ENCODE measurements around the gene MYO3B. TPM values are rescaled to one million over a fixed set of nuclear protein-coding genes. Genes with fewer than 3 reads are reported as not detected.
"Not testable (repeated sequence)": the region's sequence is repeated elsewhere in the genome, so short reads cannot be mapped to it uniquely, and the experiment has no call there.

MYO3B gene
- total RNA-seq, 1 donor from 2014 or later: 0.24 TPM

DNA sequence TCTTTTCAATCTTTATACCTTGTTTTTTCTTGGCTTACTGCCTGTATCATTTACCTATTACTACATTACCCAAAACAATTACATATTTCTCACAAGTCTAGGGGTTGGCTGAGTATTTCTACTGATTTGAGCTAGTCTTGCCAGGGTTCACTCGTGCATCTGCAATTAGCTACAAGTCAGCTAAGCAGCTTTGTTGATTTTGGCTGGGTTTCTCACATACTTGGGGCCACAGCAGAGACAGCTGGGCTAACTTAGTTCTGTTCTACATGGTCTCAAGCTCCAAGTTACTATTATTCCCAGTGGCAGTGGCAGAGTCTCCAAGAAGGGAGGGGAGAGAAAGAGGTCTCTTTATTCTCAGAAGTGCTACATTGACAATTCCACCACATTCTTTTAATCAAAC is 482.5 kb downstream of the MYO3B start:
- ATAC-seq: no peak

DNA sequence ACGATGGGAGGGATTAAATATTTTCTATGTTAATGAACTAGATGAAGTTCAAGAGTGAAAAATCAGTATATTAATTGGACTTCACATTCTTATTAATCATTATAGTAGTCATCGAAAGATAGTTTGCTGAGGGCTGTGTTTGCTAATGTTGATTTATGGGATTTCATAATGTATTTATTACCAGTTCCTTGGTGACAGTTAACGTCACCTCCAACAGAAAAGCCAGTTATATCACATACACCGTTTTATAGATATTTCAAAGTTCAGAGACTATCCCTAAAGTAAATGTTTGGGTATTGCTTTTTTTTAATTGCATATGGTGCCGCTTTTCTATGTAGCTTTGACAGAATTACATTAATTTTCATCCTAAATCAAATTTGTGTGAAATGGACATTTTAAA is 487.8 kb downstream of the MYO3B start:
- no peak for ATAC-seq

DNA sequence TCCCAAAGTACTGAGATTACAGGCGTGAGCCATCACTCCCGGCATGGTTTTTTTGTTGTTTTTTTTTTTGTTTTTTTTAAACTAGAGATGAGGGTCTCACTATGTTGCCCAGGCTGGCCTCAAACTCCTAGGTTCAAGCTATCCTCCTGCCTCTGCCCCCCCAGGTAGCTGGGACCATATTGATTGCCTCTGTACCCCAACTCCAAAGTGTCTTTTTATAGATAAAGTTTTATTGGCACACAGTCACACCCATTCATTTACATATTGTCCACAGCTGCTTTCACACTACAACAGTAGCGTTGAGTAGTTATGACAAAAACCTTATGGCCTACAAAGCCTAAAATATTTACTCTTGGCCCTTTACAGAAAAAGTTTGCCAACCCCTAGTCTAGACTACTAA is 492.0 kb downstream of the MYO3B start:
- no peak for ATAC-seq

DNA sequence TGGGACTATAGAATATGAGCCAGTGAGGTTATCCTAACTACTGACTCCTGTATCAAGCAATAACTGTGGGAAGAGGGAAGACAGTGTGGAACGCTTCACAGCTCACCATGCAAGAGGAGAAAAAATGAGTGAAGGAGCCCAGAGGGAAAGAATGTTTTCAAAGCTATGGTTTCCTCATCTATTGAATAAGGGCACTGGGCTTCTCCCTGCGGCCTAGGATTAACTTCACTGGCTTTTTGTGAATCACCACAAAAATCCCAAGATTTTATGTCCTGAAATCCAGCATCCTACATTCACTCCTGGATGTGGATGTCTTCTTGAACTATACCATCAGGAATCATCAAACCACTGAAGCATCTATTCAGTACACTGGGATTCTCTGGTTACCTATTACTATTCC is 492.7 kb downstream of the MYO3B start:
- ATAC-seq: no peak

- no peak for ATAC-seq
Measured at GRCh38 chr2:170671079-170671478, 493.1 kb downstream of the MYO3B start.

DNA sequence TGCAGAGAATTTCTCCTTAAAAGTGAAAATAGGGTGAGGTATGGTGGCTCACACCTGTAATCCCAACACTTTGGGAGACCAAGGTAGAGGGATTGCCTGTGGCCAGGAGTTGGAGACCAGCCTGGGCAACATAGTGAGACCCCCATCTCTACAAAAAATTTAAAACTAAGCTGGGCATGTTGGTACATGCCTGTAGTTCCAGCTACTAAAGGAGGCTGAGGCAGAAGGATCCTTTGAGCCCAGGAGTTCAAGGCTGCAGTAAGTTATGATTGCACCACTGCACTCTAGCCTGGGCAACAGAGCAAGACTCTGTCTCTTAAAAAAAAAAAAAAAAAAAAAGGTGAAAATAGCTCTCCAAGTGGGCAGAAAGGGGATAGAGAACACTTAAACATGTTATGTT is 496.3 kb downstream of the MYO3B start:
- ATAC-seq: not testable (repeated sequence)

- no peak for ATAC-seq
Measured at GRCh38 chr2:170675701-170676100, 497.8 kb downstream of the MYO3B start.

GRCh38 chr2:170679607-170680079 is 501.7 kb downstream of the MYO3B start:
- peak; percentile 57 for ATAC-seq

GRCh38 chr2:170680172-170680941 is 502.4 kb downstream of the MYO3B start:
- ATAC-seq: no peak

DNA sequence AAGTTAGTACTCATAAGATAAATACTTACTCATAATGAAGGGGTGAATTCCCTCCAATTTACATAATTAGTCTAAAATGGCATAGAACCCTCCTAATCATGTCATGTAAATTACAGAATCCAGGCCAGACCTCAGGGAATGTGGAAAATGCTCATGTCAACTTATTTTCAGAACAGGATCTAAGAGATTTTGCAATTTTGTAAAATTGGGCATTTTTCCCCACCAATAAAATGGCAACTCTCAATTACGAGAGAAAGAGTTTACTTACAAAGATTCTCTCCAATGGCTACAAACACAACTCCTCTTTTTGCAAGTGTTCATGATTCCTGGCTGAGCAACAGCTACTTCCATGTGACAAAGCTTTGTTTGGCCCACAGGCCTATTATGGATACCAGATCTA is 503.4 kb downstream of the MYO3B start:
- no peak for ATAC-seq

GRCh38 chr2:170685591-170685990 is 507.6 kb downstream of the MYO3B start:
- ATAC-seq: no peak

DNA sequence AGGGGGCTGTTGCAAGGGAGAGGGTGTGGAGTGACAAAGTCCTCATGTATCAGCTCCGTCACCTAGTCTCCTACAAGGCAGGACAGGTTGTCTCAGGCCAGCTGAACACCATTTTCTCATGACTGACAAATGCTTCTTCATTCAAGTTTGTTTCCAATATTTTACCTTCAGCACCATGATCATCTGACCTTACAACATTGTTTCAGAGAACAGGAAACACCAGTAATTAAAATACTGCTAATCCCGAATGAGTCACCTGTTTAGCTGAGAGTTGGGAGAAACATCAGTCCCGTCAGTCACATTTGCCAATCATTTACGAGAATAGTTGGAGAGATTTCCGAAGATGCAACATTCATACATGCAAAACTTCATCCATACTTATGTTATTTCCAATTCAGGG is 511.5 kb downstream of the MYO3B start:
- ATAC-seq: peak; percentile 82

DNA sequence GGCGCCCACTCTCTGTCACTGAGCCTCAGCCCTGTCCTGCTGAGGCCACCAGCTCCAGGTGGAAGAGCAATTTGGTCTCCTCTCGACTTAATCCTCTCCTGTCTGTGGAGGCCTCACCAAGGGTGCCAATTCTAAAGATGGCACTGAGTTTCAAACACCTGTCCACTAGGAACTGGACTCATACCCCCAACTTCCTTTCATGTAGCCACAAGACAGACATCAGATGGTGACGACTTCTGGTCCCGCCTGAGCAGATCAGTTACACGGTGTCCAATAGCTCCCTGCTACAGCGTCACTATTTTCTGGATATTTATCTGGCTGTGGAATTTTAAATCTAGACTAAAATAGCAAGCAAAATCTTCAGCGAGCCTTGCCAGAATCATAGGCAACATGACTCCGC is 512.7 kb downstream of the MYO3B start:
- no peak for ATAC-seq

DNA sequence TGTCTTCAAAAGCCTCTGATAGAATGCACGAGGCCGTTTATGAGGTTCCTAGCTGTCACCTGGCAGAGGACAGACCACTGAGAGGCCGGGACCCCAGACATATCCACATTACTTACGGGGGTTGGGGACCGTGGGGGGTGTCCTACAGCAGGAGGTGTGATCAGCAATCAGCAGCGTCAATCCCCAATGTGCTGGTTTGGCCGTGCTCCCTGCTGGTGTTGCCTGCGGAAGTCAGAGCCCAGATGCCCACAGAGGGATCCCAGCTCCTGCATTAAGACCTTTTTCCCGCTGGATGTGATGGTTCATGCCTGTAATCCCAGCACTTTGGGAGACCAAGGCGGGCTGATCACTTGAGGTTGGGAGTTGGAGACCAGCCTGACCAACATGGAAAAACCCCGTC is 516.4 kb downstream of the MYO3B start:
- ATAC-seq: no peak

DNA sequence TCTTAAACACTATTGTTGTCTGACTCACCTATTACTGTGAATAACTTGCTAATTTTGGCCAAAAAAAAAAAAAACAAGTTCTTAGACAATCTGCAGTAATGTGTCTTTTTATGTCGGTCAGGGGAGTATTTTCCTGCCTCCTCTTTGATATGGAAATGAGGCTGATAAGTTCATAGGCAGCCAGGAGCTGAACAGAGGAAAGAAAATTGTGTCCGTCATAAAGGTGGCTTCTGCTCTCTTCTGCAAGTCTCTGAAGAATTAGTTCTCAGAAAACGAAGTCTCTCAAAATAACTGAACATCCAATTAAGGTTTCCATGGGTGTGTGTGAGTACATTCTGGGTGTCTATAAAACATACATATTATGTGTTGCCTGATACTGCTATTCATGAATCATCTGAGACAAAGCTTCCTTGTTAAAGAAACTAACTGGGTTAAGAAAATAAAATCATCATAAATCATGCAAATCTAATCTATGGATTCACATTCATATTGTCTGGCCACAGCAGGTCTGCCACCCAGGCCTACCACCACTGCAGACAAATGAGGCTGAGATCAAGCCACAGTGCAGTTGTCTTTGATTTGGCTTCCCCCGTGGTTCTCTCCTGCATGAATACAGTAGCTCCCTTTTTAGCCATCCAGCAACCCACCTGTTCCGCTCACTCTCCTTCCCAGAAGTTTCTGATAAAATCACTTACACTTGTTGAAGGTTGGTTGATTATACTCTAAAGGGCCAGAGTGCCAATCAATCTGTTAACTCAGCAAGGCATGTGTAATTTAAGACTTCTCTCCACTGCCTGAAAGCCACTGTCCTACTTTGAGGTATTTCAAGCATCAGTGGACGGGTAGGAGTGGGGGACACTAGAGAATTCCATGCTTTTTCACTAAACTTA is 517.8 kb downstream of the MYO3B start:
- no peak for ATAC-seq

DNA sequence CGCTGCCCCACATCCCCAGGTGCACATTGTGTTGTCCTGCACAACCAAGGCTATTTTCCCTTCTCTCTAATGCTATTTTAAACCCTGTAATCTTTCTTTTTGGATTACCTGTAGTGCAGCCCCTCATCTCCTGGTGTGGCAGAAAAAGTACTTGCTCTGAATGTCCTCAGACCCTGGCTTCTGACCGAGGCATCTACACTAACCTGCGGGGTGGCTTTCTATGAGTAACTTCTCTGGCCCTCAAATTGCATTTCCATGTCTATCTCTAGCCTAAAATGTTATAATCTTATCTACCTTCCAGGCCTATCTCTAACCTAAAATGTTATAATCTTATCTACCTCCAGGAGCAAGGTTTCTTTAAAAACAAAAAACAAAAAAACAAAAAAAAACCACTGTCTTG is 519.0 kb downstream of the MYO3B start:
- no peak for ATAC-seq

DNA sequence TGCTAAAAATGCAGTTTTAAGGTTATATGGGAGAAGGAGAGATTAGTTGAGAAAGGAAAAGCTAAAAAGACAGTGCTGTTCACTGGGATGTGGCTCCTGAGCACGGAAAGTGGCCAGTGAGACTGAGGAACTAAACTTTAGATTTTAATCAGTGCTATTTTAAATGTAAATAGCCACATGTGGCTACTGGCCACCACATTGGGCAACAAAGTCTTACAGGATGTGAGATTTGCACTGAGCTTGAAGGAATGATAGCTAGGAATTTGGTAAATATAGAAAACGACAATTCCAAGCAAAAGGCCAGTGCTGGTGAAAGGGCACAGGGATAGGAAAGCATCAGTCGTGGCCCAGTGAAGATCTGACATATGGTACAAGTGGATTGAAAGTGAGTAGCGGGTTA is 523.1 kb downstream of the MYO3B start:
- no peak for ATAC-seq

GRCh38 chr2:170703776-170704476 is 526.0 kb downstream of the MYO3B start:
- no peak for ATAC-seq

All from esophagus mucosa (tissue), 1 donor.